ENCODE data around the gene ARHGEF7. TPM values are rescaled to one million over a fixed set of nuclear protein-coding genes. Genes with fewer than 3 reads are reported as not detected.

The ARHGEF7 gene
- total and polyA plus RNA-seq, 5 donors from 2014 or later = 7.1 to 84.9 (median 9.8) TPM

DNA sequence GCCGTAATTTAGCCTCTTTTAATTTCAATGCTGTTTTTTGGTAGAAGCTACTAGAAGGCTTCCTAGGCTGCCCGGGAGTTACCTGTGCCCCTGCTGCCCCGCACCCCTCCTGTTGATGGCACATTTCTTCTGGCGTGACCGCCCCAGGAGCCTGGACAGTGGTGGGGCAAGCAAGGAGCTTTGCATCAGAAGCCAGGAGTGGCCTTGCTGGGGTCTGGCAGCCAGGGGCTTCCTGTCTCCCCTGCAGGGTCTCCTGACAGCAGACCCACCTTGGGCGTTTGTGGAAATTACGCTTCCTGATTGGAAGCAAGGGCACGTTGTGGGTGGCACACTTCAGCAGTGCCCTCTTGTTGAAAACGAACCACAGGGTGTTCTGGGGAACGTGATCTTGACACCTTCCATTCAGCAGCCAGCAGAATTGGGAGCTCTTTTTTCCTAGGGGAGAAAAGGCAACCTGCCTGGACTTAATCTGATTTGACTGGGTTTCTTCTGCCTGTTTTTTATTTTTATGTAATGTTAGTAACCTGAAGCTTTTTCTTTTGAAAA lies 115.3 kb downstream of the ARHGEF7 start:
- Mint-ChIP-seq H3K4me3 (no peak overlapping the region), H3K27me3 (no peaks in the 10 kb centered on the region), H3K36me3 (peaks cover 55% of the 10 kb centered on the region), H3K9me3 (no peaks in the 10 kb centered on the region), H3K4me1 (peaks cover 19 to 41% (median 28%) of the 10 kb centered on the region in 4 donors), H3K27ac (no peak overlapping the region)
- ATAC-seq (ENCODE audit: low read depth in 2 of 2) = no peak
- DNase-seq = no peak
- H3K4me1 ChIP-seq (ENCODE audit: control insufficient read depth, insufficient read depth, low read length, poor library complexity, severe bottlenecking) = no peaks in the 10 kb centered on the region
- no peaks in the 10 kb centered on the region for H3K9me3 ChIP-seq (ENCODE audit: control insufficient read depth in 2 of 2, low read length in 2 of 2)
- no peak overlapping the region for H3K27ac ChIP-seq (ENCODE audit: insufficient read depth, low read length, poor library complexity, severe bottlenecking)
- H3K36me3 ChIP-seq (ENCODE audit: control insufficient read depth, insufficient read depth, low read length) = peaks cover 46% of the 10 kb centered on the region
- H3K27me3 ChIP-seq (ENCODE audit: control insufficient read depth, insufficient read depth, low read length) = no peaks in the 10 kb centered on the region
- H3K4me3 ChIP-seq (ENCODE audit: low read depth, low read length) = no peak overlapping the region

DNA sequence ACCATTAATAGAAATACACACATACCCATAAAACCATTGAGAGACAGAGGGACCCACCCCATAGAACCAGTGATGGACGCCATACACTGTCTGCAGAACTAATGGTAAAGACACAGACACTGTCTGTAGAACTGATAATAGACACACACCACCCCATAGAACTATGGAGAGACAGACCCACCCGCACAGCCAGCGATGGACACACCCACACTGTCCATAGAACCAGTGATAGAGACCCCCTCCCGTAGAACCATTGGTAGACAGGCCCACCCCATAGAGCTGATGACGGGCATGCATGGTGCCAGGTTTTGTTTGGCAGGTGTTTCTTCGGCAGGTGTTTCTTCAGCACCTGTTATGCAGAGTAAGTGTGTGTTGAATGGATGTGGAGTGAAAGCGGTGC lies 117.1 kb downstream of the ARHGEF7 start:
- no peaks in the 10 kb centered on the region for H3K27me3 ChIP-seq (ENCODE audit: control insufficient read depth, insufficient read depth, low read length)
- ATAC-seq (ENCODE audit: low read depth in 2 of 2) = no peak
- H3K4me1 ChIP-seq (ENCODE audit: control insufficient read depth, insufficient read depth, low read length, poor library complexity, severe bottlenecking) = no peaks in the 10 kb centered on the region
- Mint-ChIP-seq H3K36me3 (peaks cover 60% of the 10 kb centered on the region), H3K9me3 (no peaks in the 10 kb centered on the region), H3K4me3 (no peak overlapping the region), H3K4me1 (peaks cover 11 to 27% (median 24%) of the 10 kb centered on the region in 4 donors), H3K27ac (no peak overlapping the region), H3K27me3 (no peaks in the 10 kb centered on the region)
- no peak overlapping the region for H3K27ac ChIP-seq (ENCODE audit: insufficient read depth, low read length, poor library complexity, severe bottlenecking)
- no peaks in the 10 kb centered on the region for H3K9me3 ChIP-seq (ENCODE audit: control insufficient read depth in 2 of 2, low read length in 2 of 2)
- no peak for DNase-seq
- H3K4me3 ChIP-seq (ENCODE audit: low read depth, low read length) = no peak overlapping the region
- H3K36me3 ChIP-seq (ENCODE audit: control insufficient read depth, insufficient read depth, low read length) = peaks cover 52% of the 10 kb centered on the region

DNA sequence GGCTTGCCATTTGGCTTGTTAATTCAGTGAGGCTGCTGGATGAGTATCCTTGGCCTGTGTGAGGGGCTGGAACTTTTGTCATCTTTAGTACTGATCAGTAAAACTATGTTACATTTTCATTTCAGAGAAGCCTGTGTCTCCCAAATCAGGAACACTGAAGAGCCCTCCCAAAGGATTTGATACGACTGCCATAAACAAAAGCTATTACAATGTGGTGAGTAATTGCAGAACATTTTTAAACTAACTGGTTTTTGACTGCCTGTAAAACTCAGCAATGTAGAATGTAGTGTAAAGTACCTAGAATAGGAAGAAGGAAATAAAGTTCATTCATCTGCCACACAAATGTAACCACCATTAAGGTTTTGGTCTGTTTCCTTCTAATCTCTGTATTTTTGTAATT lies 118.0 kb downstream of the ARHGEF7 start:
- Mint-ChIP-seq H3K4me1 (peaks cover 18 to 29% (median 25%) of the 10 kb centered on the region in 4 donors), H3K27me3 (no peaks in the 10 kb centered on the region), H3K36me3 (peaks cover 56% of the 10 kb centered on the region), H3K27ac (peak overlapping the region in 1 of 3 donors; percentile 53), H3K9me3 (no peaks in the 10 kb centered on the region), H3K4me3 (no peak overlapping the region)
- H3K4me3 ChIP-seq (ENCODE audit: low read depth, low read length) = no peak overlapping the region
- H3K27ac ChIP-seq (ENCODE audit: insufficient read depth, low read length, poor library complexity, severe bottlenecking) = no peak overlapping the region
- no peak for DNase-seq
- H3K4me1 ChIP-seq (ENCODE audit: control insufficient read depth, insufficient read depth, low read length, poor library complexity, severe bottlenecking) = no peaks in the 10 kb centered on the region
- H3K9me3 ChIP-seq (ENCODE audit: control insufficient read depth in 2 of 2, low read length in 2 of 2) = no peaks in the 10 kb centered on the region
- no peak for ATAC-seq (ENCODE audit: low read depth in 2 of 2)
- peaks cover 47% of the 10 kb centered on the region for H3K36me3 ChIP-seq (ENCODE audit: control insufficient read depth, insufficient read depth, low read length)
- H3K27me3 ChIP-seq (ENCODE audit: control insufficient read depth, insufficient read depth, low read length) = no peaks in the 10 kb centered on the region

DNA sequence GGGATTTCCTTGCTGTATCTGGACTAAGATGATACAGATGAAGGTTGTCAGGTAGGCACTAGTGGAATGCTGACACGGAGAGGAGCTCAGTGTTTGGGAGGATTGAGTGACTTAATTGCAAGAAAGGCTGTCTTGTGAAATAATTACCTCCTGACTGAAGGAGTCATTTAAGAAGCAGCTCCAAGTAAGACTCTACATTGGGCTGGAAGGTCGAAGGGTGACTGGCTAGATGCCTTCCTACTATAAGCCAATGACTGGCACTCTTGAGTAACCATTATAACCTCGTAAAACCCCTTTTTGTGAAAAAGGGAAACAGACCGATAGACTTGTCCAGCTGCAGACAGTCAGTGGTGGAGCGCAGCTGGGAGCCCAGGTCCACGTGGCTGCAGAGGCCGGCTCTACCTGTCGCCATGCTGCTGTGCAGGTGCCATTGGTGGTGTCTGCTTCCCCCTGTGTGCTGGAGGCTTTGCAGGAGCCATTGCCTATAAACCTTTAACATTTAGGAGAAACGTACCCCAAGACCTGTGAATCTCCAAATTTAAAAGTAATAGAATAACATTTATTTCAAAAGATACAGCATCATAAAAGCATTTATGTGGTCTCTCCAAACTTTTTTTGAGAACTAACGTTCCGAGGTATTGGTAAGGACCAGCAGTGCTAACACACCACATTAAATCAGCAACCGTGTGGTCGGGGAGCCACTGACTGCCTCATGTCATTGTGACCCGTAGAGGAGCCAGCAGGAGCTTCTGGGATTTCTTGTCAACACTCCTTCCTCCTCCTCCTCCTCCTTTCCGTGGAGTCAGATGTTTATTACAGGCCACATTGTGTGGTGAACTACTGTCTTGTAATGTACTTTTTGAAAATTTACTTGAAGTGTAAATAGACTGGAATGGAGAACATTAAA lies 124.9 kb downstream of the ARHGEF7 start:
- H3K4me1 Mint-ChIP-seq = peaks cover 11 to 19% (median 14%) of the 10 kb centered on the region in 4 donors
- Histone ChIP-seq H3K4me3 (ENCODE audit: low read depth, low read length) (no peak overlapping the region), H3K27ac (ENCODE audit: insufficient read depth, low read length, poor library complexity, severe bottlenecking) (no peak overlapping the region), H3K9me3 (ENCODE audit: control insufficient read depth in 2 of 2, low read length in 2 of 2) (no peaks in the 10 kb centered on the region), H3K36me3 (ENCODE audit: control insufficient read depth, insufficient read depth, low read length) (peaks cover 61% of the 10 kb centered on the region), H3K27me3 (ENCODE audit: control insufficient read depth, insufficient read depth, low read length) (no peaks in the 10 kb centered on the region), H3K4me1 (ENCODE audit: control insufficient read depth, insufficient read depth, low read length, poor library complexity, severe bottlenecking) (no peaks in the 10 kb centered on the region)
- no peak for DNase-seq
- no peaks in the 10 kb centered on the region for H3K27me3 Mint-ChIP-seq
- ATAC-seq (ENCODE audit: low read depth in 2 of 2) = no peak
- no peak overlapping the region for H3K4me3 Mint-ChIP-seq
- H3K36me3 Mint-ChIP-seq = peaks cover 54% of the 10 kb centered on the region
- H3K9me3 Mint-ChIP-seq = no peaks in the 10 kb centered on the region
- H3K27ac Mint-ChIP-seq = peak overlapping the region in 2 of 3 donors; percentile 33 to 75

DNA sequence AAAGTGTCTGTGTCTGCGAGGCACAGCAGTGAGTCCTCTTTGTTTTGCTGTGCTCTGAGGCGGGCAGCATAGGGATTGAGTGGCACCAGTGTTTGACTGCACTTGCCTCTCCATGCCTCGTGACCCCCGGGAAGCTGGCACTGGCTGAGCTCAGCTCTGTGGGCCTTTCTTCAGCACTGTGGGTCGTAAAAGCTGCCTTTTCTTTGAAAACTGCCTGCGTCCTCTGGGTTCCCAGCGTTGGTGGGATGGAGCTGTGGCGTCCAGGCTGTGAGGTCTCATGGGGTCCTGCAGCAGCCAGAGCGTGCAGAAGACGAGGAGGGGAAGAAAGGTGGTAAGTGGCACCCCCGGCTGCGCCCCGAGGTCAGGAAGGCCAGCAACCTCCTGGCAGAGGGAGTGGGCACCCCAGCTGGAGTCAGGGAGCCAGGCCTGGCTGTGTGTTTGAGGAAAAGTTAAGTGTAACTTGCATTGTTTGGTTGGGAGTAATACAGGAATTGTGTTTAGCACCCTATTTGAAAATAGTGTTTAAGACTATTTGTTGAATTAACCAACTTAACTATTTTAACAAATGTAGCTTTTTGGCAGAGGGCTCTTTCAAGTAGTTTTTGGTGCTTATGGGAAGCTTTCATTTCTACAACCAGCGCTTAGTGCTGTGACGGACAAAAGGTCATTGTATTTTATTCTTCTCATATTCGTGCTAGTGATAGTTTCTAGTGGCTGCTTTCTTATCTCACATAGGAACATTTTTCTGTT lies 126.1 kb downstream of the ARHGEF7 start:
- Histone ChIP-seq H3K27me3 (ENCODE audit: control insufficient read depth, insufficient read depth, low read length) (no peaks in the 10 kb centered on the region), H3K9me3 (ENCODE audit: control insufficient read depth in 2 of 2, low read length in 2 of 2) (no peaks in the 10 kb centered on the region), H3K36me3 (ENCODE audit: control insufficient read depth, insufficient read depth, low read length) (peaks cover 61% of the 10 kb centered on the region), H3K4me1 (ENCODE audit: control insufficient read depth, insufficient read depth, low read length, poor library complexity, severe bottlenecking) (no peaks in the 10 kb centered on the region), H3K4me3 (ENCODE audit: low read depth, low read length) (no peak overlapping the region), H3K27ac (ENCODE audit: insufficient read depth, low read length, poor library complexity, severe bottlenecking) (no peak overlapping the region)
- H3K36me3 Mint-ChIP-seq = peaks cover 58% of the 10 kb centered on the region
- no peaks in the 10 kb centered on the region for H3K27me3 Mint-ChIP-seq
- peaks cover 9 to 17% (median 13%) of the 10 kb centered on the region in 4 donors for H3K4me1 Mint-ChIP-seq
- DNase-seq (no peak), ATAC-seq (ENCODE audit: low read depth in 2 of 2) (no peak)
- H3K27ac Mint-ChIP-seq = no peak overlapping the region
- H3K4me3 Mint-ChIP-seq = no peak overlapping the region
- no peaks in the 10 kb centered on the region for H3K9me3 Mint-ChIP-seq

- Mint-ChIP-seq H3K9me3 (no peaks in the 10 kb centered on the region), H3K36me3 (peaks cover 62% of the 10 kb centered on the region), H3K4me3 (no peak overlapping the region), H3K27me3 (no peaks in the 10 kb centered on the region), H3K27ac (no peak overlapping the region), H3K4me1 (peaks cover 9 to 20% (median 14%) of the 10 kb centered on the region in 4 donors)
- no peak for DNase-seq
- Histone ChIP-seq H3K27me3 (ENCODE audit: control insufficient read depth, insufficient read depth, low read length) (no peaks in the 10 kb centered on the region), H3K9me3 (ENCODE audit: control insufficient read depth in 2 of 2, low read length in 2 of 2) (no peaks in the 10 kb centered on the region), H3K4me1 (ENCODE audit: control insufficient read depth, insufficient read depth, low read length, poor library complexity, severe bottlenecking) (no peaks in the 10 kb centered on the region), H3K27ac (ENCODE audit: insufficient read depth, low read length, poor library complexity, severe bottlenecking) (no peak overlapping the region), H3K36me3 (ENCODE audit: control insufficient read depth, insufficient read depth, low read length) (peaks cover 67% of the 10 kb centered on the region), H3K4me3 (ENCODE audit: low read depth, low read length) (no peak overlapping the region)
- no peak for ATAC-seq (ENCODE audit: low read depth in 2 of 2)
These were observed 126.8 kb downstream of the ARHGEF7 start for GRCh38 chr13:111241862-111242261.

DNA sequence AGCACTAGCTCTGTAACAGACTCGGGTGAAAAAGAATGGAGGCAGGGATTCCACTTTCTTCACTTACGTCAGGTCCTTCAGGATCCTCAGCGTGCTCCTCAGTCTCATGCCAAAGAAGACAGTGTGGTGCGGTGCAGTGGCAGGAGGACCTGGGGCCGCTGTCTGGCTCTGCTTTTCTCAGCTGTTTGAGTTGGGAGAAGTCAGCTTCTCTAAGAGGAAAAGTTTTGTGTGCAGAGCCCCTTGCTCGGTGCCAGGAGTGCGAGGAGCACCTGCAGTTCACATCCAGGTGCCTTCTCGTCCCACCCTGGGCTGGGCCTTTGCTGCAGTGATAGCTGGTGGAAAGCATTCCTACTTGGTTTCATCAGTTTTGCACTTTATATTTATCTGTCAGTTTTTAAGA lies 127.5 kb downstream of the ARHGEF7 start:
- no peaks in the 10 kb centered on the region for H3K27me3 Mint-ChIP-seq

More for the DNA sequence above, 127.5 kb downstream of the ARHGEF7 start:
- Mint-ChIP-seq H3K36me3 (peaks cover 67% of the 10 kb centered on the region), H3K9me3 (peaks cover 0 to 2% (median 0%) of the 10 kb centered on the region in 7 donors), H3K27ac (peak overlapping the region in 1 of 3 donors; percentile 11), H3K4me3 (no peak overlapping the region), H3K4me1 (peaks cover 9 to 15% (median 13%) of the 10 kb centered on the region in 4 donors)
- peaks cover 72% of the 10 kb centered on the region for H3K36me3 ChIP-seq (ENCODE audit: control insufficient read depth, insufficient read depth, low read length)
- H3K27me3 ChIP-seq (ENCODE audit: control insufficient read depth, insufficient read depth, low read length) = no peaks in the 10 kb centered on the region
- H3K9me3 ChIP-seq (ENCODE audit: control insufficient read depth in 2 of 2, low read length in 2 of 2) = no peaks in the 10 kb centered on the region
- no peak for DNase-seq
- H3K4me1 ChIP-seq (ENCODE audit: control insufficient read depth, insufficient read depth, low read length, poor library complexity, severe bottlenecking) = no peaks in the 10 kb centered on the region
- no peak for ATAC-seq (ENCODE audit: low read depth in 2 of 2)
- no peak overlapping the region for H3K27ac ChIP-seq (ENCODE audit: insufficient read depth, low read length, poor library complexity, severe bottlenecking)
- H3K4me3 ChIP-seq (ENCODE audit: low read depth, low read length) = no peak overlapping the region
